AG09309 (cell line): Measurements from ENCODE around the gene SLC29A4.

Source experiments
- DNase-seq: peaks from one replicate; pipeline ENCODE4 v3.0.0-alpha.2; 2010; ENCODE audit warnings: low read depth
- H3K4me3 ChIP-seq: 2 replicates; pipeline ENCODE4 v1.5.1; 2011; ENCODE audit warnings: mild to moderate bottlenecking, low read depth, low read length, moderate library complexity; ENCODE audit not compliant: control insufficient read depth
- CTCF ChIP-seq: IDR thresholded peaks from 2 replicates; pipeline ENCODE4 v1.5.1; 2011; ENCODE audit warnings: mild to moderate bottlenecking, low read depth, low read length, inconsistent platforms; ENCODE audit not compliant: insufficient read depth, control insufficient read depth; ENCODE audit errors: missing control alignments

SLC29A4 gene

GRCh38 chr7:5324961-5325360 lies 42.2 kb downstream of the SLC29A4 start:
- DNase-seq: no peak
- H3K4me3 ChIP-seq: no peak overlapping the region
- TF ChIP-seq CTCF: no peak

GRCh38 chr7:5330288-5330687 lies 47.5 kb downstream of the SLC29A4 start:
- H3K4me3 ChIP-seq: no peak overlapping the region
- no peak for DNase-seq
- no peak for TF ChIP-seq CTCF

- DNase-seq: no peak
- no peak for TF ChIP-seq CTCF
Measured at GRCh38 chr7:5332579-5332978, 49.8 kb downstream of the SLC29A4 start.

GRCh38 chr7:5333121-5334045 lies 50.6 kb downstream of the SLC29A4 start:
- no peak for TF ChIP-seq CTCF
- DNase-seq: no peak
- H3K4me3 ChIP-seq: no peak overlapping the region

More at GRCh38 chr7:5332579-5332978, 49.8 kb downstream of the SLC29A4 start:
- no peak overlapping the region for H3K4me3 ChIP-seq

GRCh38 chr7:5334671-5335070 lies 51.9 kb downstream of the SLC29A4 start:
- no peak overlapping the region for H3K4me3 ChIP-seq
- DNase-seq: no peak
- no peak for TF ChIP-seq CTCF

GRCh38 chr7:5337047-5337446 lies 54.3 kb downstream of the SLC29A4 start:
- no peak overlapping the region for H3K4me3 ChIP-seq
- DNase-seq: no peak
- no peak for TF ChIP-seq CTCF
